WTC11 (cell line): Measurements from ENCODE around the gene DMBX1.

Experiments
- CREB1 ChIP-seq: sonication (generic); formaldehyde crosslinking; IDR thresholded peaks from 2 replicates; pipeline ENCODE4 v1.8.0; 2023; ENCODE audit warnings: mild to moderate bottlenecking, missing genetic modification reagents
- FOXJ3 ChIP-seq: sonication (generic); formaldehyde crosslinking; IDR thresholded peaks from 2 replicates; pipeline ENCODE4 v1.9.0; 2021; ENCODE audit warnings: missing genetic modification reagents, mild to moderate bottlenecking, borderline replicate concordance
- JUN ChIP-seq: sonication (generic); formaldehyde crosslinking; IDR thresholded peaks from 2 replicates; pipeline ENCODE4 v1.8.0; 2023; ENCODE audit warnings: mild to moderate bottlenecking, missing genetic modification reagents
- NFE2L1 ChIP-seq: sonication (generic); formaldehyde crosslinking; IDR thresholded peaks from 2 replicates; pipeline ENCODE4 v1.8.1; 2023; ENCODE audit warnings: missing genetic modification reagents
- NFYB ChIP-seq: sonication (generic); formaldehyde crosslinking; conservative IDR thresholded peaks from 2 replicates; pipeline ENCODE4 v1.8.0; 2022; ENCODE audit warnings: low read depth, missing genetic modification reagents
- NR3C1 ChIP-seq: sonication (generic); formaldehyde crosslinking; conservative IDR thresholded peaks from 2 replicates; pipeline ENCODE4 v1.8.1; 2023; ENCODE audit warnings: low read depth, mild to moderate bottlenecking, missing genetic modification reagents
- SMAD3 ChIP-seq: sonication (generic); formaldehyde crosslinking; IDR thresholded peaks from 2 replicates; pipeline ENCODE4 v1.8.0; 2022; ENCODE audit warnings: missing genetic modification reagents, mild to moderate bottlenecking, borderline replicate concordance
- SP1 ChIP-seq: sonication (generic); formaldehyde crosslinking; conservative IDR thresholded peaks from 2 replicates; pipeline ENCODE4 v1.8.1; 2022; ENCODE audit warnings: missing genetic modification reagents
- TEAD4 ChIP-seq: sonication (generic); formaldehyde crosslinking; IDR thresholded peaks from 2 replicates; pipeline ENCODE4 v1.8.0; 2022; ENCODE audit warnings: mild to moderate bottlenecking, missing genetic modification reagents
- TP53 ChIP-seq: sonication (generic); formaldehyde crosslinking; IDR thresholded peaks from 2 replicates; pipeline ENCODE4 v1.8.1; 2023; ENCODE audit warnings: mild to moderate bottlenecking, missing genetic modification reagents
- TF ChIP-seq, protein P1 (sequence below): sonication (generic); formaldehyde crosslinking; IDR thresholded peaks from 2 replicates; pipeline ENCODE4 v1.8.1; 2022; ENCODE audit warnings: low read depth, missing genetic modification reagents, borderline replicate concordance
- TF ChIP-seq, protein P2 (sequence below): fragments of 200-600 bp; IDR thresholded peaks from 2 replicates; pipeline ENCODE4 v1.8.0; 2022; ENCODE audit warnings: antibody characterized with exemption
- TF ChIP-seq, protein P3 (sequence below): sonication (generic); formaldehyde crosslinking; IDR thresholded peaks from 2 replicates; pipeline ENCODE4 v1.8.0; 2022; ENCODE audit warnings: mild to moderate bottlenecking, missing genetic modification reagents
- TF ChIP-seq, protein P4 (sequence below): sonication (generic); formaldehyde crosslinking; IDR thresholded peaks from 2 replicates; pipeline ENCODE4 v1.8.1; 2023; ENCODE audit warnings: mild to moderate bottlenecking, missing genetic modification reagents, moderate library complexity

DNA sequence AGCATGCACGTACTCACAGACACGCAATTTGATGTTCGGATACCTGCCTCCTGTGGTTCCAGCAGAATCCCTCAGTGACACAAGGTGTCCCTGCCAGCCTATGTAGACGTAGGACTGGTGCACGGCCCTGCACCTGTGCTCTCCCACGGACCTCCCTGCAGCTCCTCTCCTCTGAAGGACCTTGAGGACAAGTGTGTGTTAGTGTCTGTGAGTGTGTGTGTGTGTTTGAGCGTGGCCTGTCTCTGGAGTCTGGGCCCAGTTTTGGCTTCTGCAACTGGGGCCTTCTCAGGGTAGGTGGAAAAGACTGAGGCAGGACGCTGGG lies 22.5 kb upstream of the DMBX1 start:
- TF ChIP-seq SP1 (CRISPR knock-in tag) (no peak), JUN (CRISPR knock-in tag) (no peak), TEAD4 (CRISPR knock-in tag) (no peak), NR3C1 (no peak), FOXJ3 (CRISPR knock-in tag) (no peak), NFE2L1 (CRISPR knock-in tag) (no peak), SMAD3 (CRISPR knock-in tag) (no peak), CREB1 (no peak), TP53 (CRISPR knock-in tag) (no peak), NFYB (CRISPR knock-in tag) (no peak)
- TF ChIP-seq, protein P1, sequence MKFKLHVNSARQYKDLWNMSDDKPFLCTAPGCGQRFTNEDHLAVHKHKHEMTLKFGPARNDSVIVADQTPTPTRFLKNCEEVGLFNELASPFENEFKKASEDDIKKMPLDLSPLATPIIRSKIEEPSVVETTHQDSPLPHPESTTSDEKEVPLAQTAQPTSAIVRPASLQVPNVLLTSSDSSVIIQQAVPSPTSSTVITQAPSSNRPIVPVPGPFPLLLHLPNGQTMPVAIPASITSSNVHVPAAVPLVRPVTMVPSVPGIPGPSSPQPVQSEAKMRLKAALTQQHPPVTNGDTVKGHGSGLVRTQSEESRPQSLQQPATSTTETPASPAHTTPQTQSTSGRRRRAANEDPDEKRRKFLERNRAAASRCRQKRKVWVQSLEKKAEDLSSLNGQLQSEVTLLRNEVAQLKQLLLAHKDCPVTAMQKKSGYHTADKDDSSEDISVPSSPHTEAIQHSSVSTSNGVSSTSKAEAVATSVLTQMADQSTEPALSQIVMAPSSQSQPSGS (CRISPR knock-in tag): no peak
- TF ChIP-seq, protein P2, sequence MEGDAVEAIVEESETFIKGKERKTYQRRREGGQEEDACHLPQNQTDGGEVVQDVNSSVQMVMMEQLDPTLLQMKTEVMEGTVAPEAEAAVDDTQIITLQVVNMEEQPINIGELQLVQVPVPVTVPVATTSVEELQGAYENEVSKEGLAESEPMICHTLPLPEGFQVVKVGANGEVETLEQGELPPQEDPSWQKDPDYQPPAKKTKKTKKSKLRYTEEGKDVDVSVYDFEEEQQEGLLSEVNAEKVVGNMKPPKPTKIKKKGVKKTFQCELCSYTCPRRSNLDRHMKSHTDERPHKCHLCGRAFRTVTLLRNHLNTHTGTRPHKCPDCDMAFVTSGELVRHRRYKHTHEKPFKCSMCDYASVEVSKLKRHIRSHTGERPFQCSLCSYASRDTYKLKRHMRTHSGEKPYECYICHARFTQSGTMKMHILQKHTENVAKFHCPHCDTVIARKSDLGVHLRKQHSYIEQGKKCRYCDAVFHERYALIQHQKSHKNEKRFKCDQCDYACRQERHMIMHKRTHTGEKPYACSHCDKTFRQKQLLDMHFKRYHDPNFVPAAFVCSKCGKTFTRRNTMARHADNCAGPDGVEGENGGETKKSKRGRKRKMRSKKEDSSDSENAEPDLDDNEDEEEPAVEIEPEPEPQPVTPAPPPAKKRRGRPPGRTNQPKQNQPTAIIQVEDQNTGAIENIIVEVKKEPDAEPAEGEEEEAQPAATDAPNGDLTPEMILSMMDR: no peak
- TF ChIP-seq, protein P3, sequence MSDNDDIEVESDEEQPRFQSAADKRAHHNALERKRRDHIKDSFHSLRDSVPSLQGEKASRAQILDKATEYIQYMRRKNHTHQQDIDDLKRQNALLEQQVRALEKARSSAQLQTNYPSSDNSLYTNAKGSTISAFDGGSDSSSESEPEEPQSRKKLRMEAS (CRISPR knock-in tag): no peak
- TF ChIP-seq, protein P4, sequence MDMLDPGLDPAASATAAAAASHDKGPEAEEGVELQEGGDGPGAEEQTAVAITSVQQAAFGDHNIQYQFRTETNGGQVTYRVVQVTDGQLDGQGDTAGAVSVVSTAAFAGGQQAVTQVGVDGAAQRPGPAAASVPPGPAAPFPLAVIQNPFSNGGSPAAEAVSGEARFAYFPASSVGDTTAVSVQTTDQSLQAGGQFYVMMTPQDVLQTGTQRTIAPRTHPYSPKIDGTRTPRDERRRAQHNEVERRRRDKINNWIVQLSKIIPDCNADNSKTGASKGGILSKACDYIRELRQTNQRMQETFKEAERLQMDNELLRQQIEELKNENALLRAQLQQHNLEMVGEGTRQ (CRISPR knock-in tag): no peak
